GM12865 (cell line): ENCODE data around the gene IRAK3.

Experiments
- DNase-seq: peaks from one replicate; pipeline ENCODE4 v3.0.0; 2010; ENCODE audit warnings: low read depth
- H3K4me3 ChIP-seq: 2 replicates; pipeline ENCODE4 v1.5.1; 2011; ENCODE audit warnings: mild to moderate bottlenecking, low read depth, low read length, control low read depth
- CTCF ChIP-seq: IDR thresholded peaks from 2 replicates; pipeline ENCODE4 v1.5.1; 2011; ENCODE audit warnings: low read length, control low read depth, low read depth, inconsistent platforms; ENCODE audit not compliant: insufficient read depth; ENCODE audit errors: missing control alignments

Gene IRAK3

GRCh38 chr12:66255737-66256136 is 66.7 kb downstream of the IRAK3 start:
- no peak overlapping the region for H3K4me3 ChIP-seq
- TF ChIP-seq CTCF: no peak
- no peak for DNase-seq

- H3K4me3 ChIP-seq: no peak overlapping the region
- DNase-seq: no peak
- no peak for TF ChIP-seq CTCF
These were observed 69.0 kb downstream of the IRAK3 start for GRCh38 chr12:66258011-66258410.

- DNase-seq: no peak
- no peak for TF ChIP-seq CTCF
These were observed 73.7 kb downstream of the IRAK3 start for GRCh38 chr12:66262737-66263136.

GRCh38 chr12:66268562-66268961 is 79.5 kb downstream of the IRAK3 start:
- H3K4me3 ChIP-seq: no peak overlapping the region
- TF ChIP-seq CTCF: no peak
- DNase-seq: peak; percentile 25

More at GRCh38 chr12:66262737-66263136, 73.7 kb downstream of the IRAK3 start:
- no peak overlapping the region for H3K4me3 ChIP-seq

GRCh38 chr12:66269142-66269541 is 80.1 kb downstream of the IRAK3 start:
- H3K4me3 ChIP-seq: no peak overlapping the region
- no peak for DNase-seq
- no peak for TF ChIP-seq CTCF

GRCh38 chr12:66269757-66270383 is 80.9 kb downstream of the IRAK3 start:
- TF ChIP-seq CTCF: peak; percentile 33
- H3K4me3 ChIP-seq: no peak overlapping the region
- peak; percentile 52 for DNase-seq

- no peak for DNase-seq
- H3K4me3 ChIP-seq: no peak overlapping the region
- TF ChIP-seq CTCF: no peak
These were observed 81.6 kb downstream of the IRAK3 start for GRCh38 chr12:66270613-66271012.
